OCI-M1 (cell line): ENCODE measurements around the gene RPTOR.

Experiments used
- DNase-seq: peaks from one replicate; lab custom pipeline; 2025; lab: John Stamatoyannopoulos, UW

Gene RPTOR

GRCh38 chr17:80947200-80947940, 402.7 kb downstream of the RPTOR start:
- no peak for DNase-seq

GRCh38 chr17:80948019-80948975, 403.7 kb downstream of the RPTOR start:
- DNase-seq = no peak

- DNase-seq = no peak
Measured at GRCh38 chr17:80948976-80949450, 404.4 kb downstream of the RPTOR start.

GRCh38 chr17:80949451-80950421, 405.1 kb downstream of the RPTOR start:
- DNase-seq = no peak

GRCh38 chr17:80950466-80951120, 406.0 kb downstream of the RPTOR start:
- no peak for DNase-seq

- DNase-seq = no peak
Measured at GRCh38 chr17:80951121-80952090, 406.8 kb downstream of the RPTOR start.

GRCh38 chr17:80952291-80952690, 407.7 kb downstream of the RPTOR start:
- DNase-seq = no peak

GRCh38 chr17:80953471-80954315, 409.1 kb downstream of the RPTOR start:
- no peak for DNase-seq

- DNase-seq = no peak
Measured at GRCh38 chr17:80955078-80955477, 410.4 kb downstream of the RPTOR start.

GRCh38 chr17:80955671-80956280, 411.1 kb downstream of the RPTOR start:
- DNase-seq = no peak

GRCh38 chr17:80956321-80957190, 411.9 kb downstream of the RPTOR start:
- no peak for DNase-seq

- DNase-seq = no peak
Measured at GRCh38 chr17:80957461-80957941, 412.9 kb downstream of the RPTOR start.

GRCh38 chr17:80959330-80960036, 414.8 kb downstream of the RPTOR start:
- no peak for DNase-seq

GRCh38 chr17:80960037-80960796, 415.6 kb downstream of the RPTOR start:
- DNase-seq = no peak

- DNase-seq = no peak
Measured at GRCh38 chr17:80960797-80961452, 416.3 kb downstream of the RPTOR start.
